Progenitor cell of endocrine pancreas (in vitro differentiated cells): Measurements from ENCODE around the gene CTBP2. TPM values are rescaled to one million over a fixed set of nuclear protein-coding genes. Genes with fewer than 3 reads are reported as not detected.

Experiments used
- DNase-seq: peaks from one replicate; pipeline ENCODE4 v3.0.0; 2021; ENCODE audit warnings: low spot score; ENCODE audit not compliant: unreplicated experiment
- H3K27ac Mint-ChIP-seq: 2 replicates; pipeline ENCODE4 v1.8.0; 2021; ENCODE audit warnings: mild to moderate bottlenecking, moderate library complexity, mixed read lengths
- H3K27me3 Mint-ChIP-seq: 2 replicates; pipeline ENCODE4 v1.8.0; 2021; ENCODE audit warnings: mixed read lengths
- H3K36me3 Mint-ChIP-seq: 2 replicates; pipeline ENCODE4 v1.8.0; 2022; ENCODE audit warnings: mixed read lengths; ENCODE audit not compliant: insufficient read depth
- H3K4me1 Mint-ChIP-seq: 2 replicates; pipeline ENCODE4 v1.8.0; 2021; ENCODE audit warnings: low read depth, mixed read lengths
- H3K4me3 Mint-ChIP-seq: 2 replicates; pipeline ENCODE4 v1.8.0; 2021; ENCODE audit warnings: low read depth, mild to moderate bottlenecking, moderate library complexity, mixed read lengths
- H3K9me3 Mint-ChIP-seq: 2 replicates; pipeline ENCODE4 v1.8.0; 2021; ENCODE audit warnings: low read depth, mixed read lengths
- CTCF ChIP-seq: fragments of 200-600 bp; sonication (generic); IDR thresholded peaks from one replicate; pipeline ENCODE4 v1.5.0; 2021; ENCODE audit warnings: antibody characterized with exemption, mild to moderate bottlenecking; ENCODE audit not compliant: unreplicated experiment
- total RNA-seq: library from RNA; stranded (reverse); gene quantifications from 2 replicates; pipeline ENCODE4 v1.2.1, GENCODE V29; 2021

CTBP2 gene
- total RNA-seq, 1 donor from 2014 or later = 182 TPM

GRCh38 chr10:124975977-124976514 lies 184.3 kb downstream of the CTBP2 start:
- H3K36me3 Mint-ChIP-seq = peaks cover 12% of the 10 kb centered on the region
- H3K4me3 Mint-ChIP-seq = no peak overlapping the region
- peaks cover 5% of the 10 kb centered on the region for H3K4me1 Mint-ChIP-seq
- peak overlapping the region; percentile 31 for H3K27ac Mint-ChIP-seq
- no peak for DNase-seq
- no peak for TF ChIP-seq CTCF
- no peaks in the 10 kb centered on the region for H3K9me3 Mint-ChIP-seq
- no peaks in the 10 kb centered on the region for H3K27me3 Mint-ChIP-seq

GRCh38 chr10:124974131-124974530 lies 186.2 kb downstream of the CTBP2 start:
- no peak overlapping the region for H3K4me3 Mint-ChIP-seq
- H3K9me3 Mint-ChIP-seq = no peaks in the 10 kb centered on the region
- H3K36me3 Mint-ChIP-seq = peaks cover 11% of the 10 kb centered on the region
- no peak overlapping the region for H3K27ac Mint-ChIP-seq
- H3K4me1 Mint-ChIP-seq = peaks cover 5% of the 10 kb centered on the region
- no peak for TF ChIP-seq CTCF
- DNase-seq = no peak
- no peaks in the 10 kb centered on the region for H3K27me3 Mint-ChIP-seq

GRCh38 chr10:124972637-124973036 lies 187.7 kb downstream of the CTBP2 start:
- H3K27me3 Mint-ChIP-seq = no peaks in the 10 kb centered on the region
- no peaks in the 10 kb centered on the region for H3K9me3 Mint-ChIP-seq
- TF ChIP-seq CTCF = no peak
- H3K4me3 Mint-ChIP-seq = no peak overlapping the region
- no peaks in the 10 kb centered on the region for H3K4me1 Mint-ChIP-seq
- H3K27ac Mint-ChIP-seq = no peak overlapping the region
- no peak for DNase-seq
- H3K36me3 Mint-ChIP-seq = peaks cover 14% of the 10 kb centered on the region

- no peak overlapping the region for H3K4me3 Mint-ChIP-seq
- TF ChIP-seq CTCF = no peak
- H3K4me1 Mint-ChIP-seq = no peaks in the 10 kb centered on the region
- no peaks in the 10 kb centered on the region for H3K27me3 Mint-ChIP-seq
- H3K9me3 Mint-ChIP-seq = no peaks in the 10 kb centered on the region
- DNase-seq = no peak
- H3K27ac Mint-ChIP-seq = no peak overlapping the region
- peaks cover 19% of the 10 kb centered on the region for H3K36me3 Mint-ChIP-seq
These were observed 189.1 kb downstream of the CTBP2 start for GRCh38 chr10:124971276-124971675.

- Mint-ChIP-seq H3K27ac (no peak overlapping the region), H3K27me3 (no peaks in the 10 kb centered on the region), H3K4me3 (no peak overlapping the region), H3K9me3 (no peaks in the 10 kb centered on the region), H3K4me1 (peaks cover 3% of the 10 kb centered on the region), H3K36me3 (peaks cover 12% of the 10 kb centered on the region)
- no peak for DNase-seq
- no peak for TF ChIP-seq CTCF
These were observed 193.1 kb downstream of the CTBP2 start for GRCh38 chr10:124967255-124967654.
